Psoas muscle (tissue), 8 donors: Measurements from ENCODE around the gene TMEM128. TPM values are rescaled to one million over a fixed set of nuclear protein-coding genes. Genes with fewer than 3 reads are reported as not detected.

ENCODE experiments used
- ATAC-seq, 4 donors: fragments of 200-7000 bp; cut with Tn5 transposase; one replicate each; pipeline ENCODE4 v1.9.1; 2020; ENCODE audit warnings: moderate library complexity in 3 of 4, mild to moderate bottlenecking in 2 of 4
- DNase-seq, 2 donors: peaks; one replicate each; pipeline ENCODE4 v3.0.0-alpha.2; 2020
- H3K27ac ChIP-seq: fragments of 200-600 bp; one replicate; pipeline ENCODE4 v1.8.0; 2022
- H3K27me3 ChIP-seq, 3 donors: fragments of 200-600 bp in 1 of 3; one replicate each; pipeline versions ENCODE4 v1.6.1 to v1.8.0; 2013 to 2022; ENCODE audit warnings: low read length in 2 of 3, mild to moderate bottlenecking in 2 of 3, moderate library complexity in 1 of 3; ENCODE audit not compliant: insufficient read depth in 3 of 3
- H3K36me3 ChIP-seq, 2 donors: fragments of 200-600 bp in 1 of 2; one replicate each; pipeline versions ENCODE4 v1.6.1 to v1.8.0; 2013 to 2022; ENCODE audit warnings: low read depth in 1 of 2, mild to moderate bottlenecking in 1 of 2, moderate library complexity in 1 of 2; ENCODE audit not compliant: insufficient read depth in 1 of 2
- H3K4me1 ChIP-seq: fragments of 200-600 bp; one replicate; pipeline ENCODE4 v1.8.0; 2022
- H3K4me3 ChIP-seq: fragments of 200-600 bp; one replicate; pipeline ENCODE4 v1.8.0; 2022; ENCODE audit warnings: mild to moderate bottlenecking
- H3K9me3 ChIP-seq: fragments of 200-600 bp; one replicate; pipeline ENCODE4 v1.8.0; 2022
- CTCF ChIP-seq: fragments of 200-600 bp; IDR thresholded peaks from one replicate; pipeline ENCODE4 v1.8.0; 2022; ENCODE audit warnings: antibody characterized with exemption
- WGBS, 3 donors: extraction: QIAGEN DNeasy Blood & Tissue Kit; methylation state at CpG; one replicate each; pipeline versions ENCODE4 v1.1.6 to v1.1.7; 2013; 5-methylcytosine and 5-hydroxymethylcytosine counted together
- intact Hi-C, 2 donors: fragments of 100-400 bp; cut with DNase I; formaldehyde crosslinking; loops; one replicate each; pipeline versions ENCODE4 v1.11.0 to v1.14.2; 2022
- polyA plus RNA-seq, 3 donors: library from polyadenylated mRNA; stranded (reverse); fragments of 200-250 nt; gene quantifications; one replicate each; pipeline ENCODE4 v1.2.3, GENCODE V29; 2013
- total RNA-seq, 4 donors: library from RNA; stranded (reverse); fragmentation: NEBNext Ultra II Directional in 2 of 4; extraction: Animal tissue kit (Norgen Biotek cat#: 25700) in 2 of 4; gene quantifications; one replicate each; pipeline versions ENCODE4 v1.2.1 to v1.2.4, GENCODE V29; 2021 to 2023
- donor health status: healthy with polysubstance abuse.
- donor health status: DM: no; HTN: no; CAD: no; lungs with moderate emphysema.
- donor health status: Bipolar disorder and iron deficiency.
- donor health status: healthy.
- donor health status: DM: yes; HTN: yes; CAD: no.
- donor health status: DM: no; HTN: no; CAD: no.
- donor health status: DM: no; HTN: no; CAD: no.
- donor health status: DM: yes; HTN: yes; CAD: no.

The TMEM128 gene
- total and polyA plus RNA-seq, 7 donors: 5.5 to 7.8 (median 7.0) TPM

GRCh38 chr4:4271912-4272311 is 23.9 kb upstream of the TMEM128 start:
- peaks cover 31 to 87% of the 10 kb centered on the region in 2 donors for H3K36me3 ChIP-seq
- 84 to 90% (median 89%) methylated on average over 10 of the region's 10 CpGs for WGBS, 3 donors

GRCh38 chr4:4270529-4270928 is 22.5 kb upstream of the TMEM128 start:
- no peaks in the 10 kb centered on the region for H3K9me3 ChIP-seq
- H3K4me3 ChIP-seq: no peak overlapping the region
- ATAC-seq (no peak), DNase-seq (no peak)
- no peaks in the 10 kb centered on the region for H3K4me1 ChIP-seq
- peaks cover 28 to 83% of the 10 kb centered on the region in 2 donors for H3K36me3 ChIP-seq
- no peak overlapping the region for H3K27ac ChIP-seq
- TF ChIP-seq CTCF: no peak
- no peaks in the 10 kb centered on the region for H3K27me3 ChIP-seq
- WGBS, 3 donors: 82 to 92% (median 83%) methylated on average over 4 of the region's 4 CpGs
- intact Hi-C loops: no loop called here

More at GRCh38 chr4:4271912-4272311, 23.9 kb upstream of the TMEM128 start:
- intact Hi-C loops: no loop called here
- ATAC-seq: peak in 3 of 4 donors; percentile 51 to 62 (median 57)
- no peak for TF ChIP-seq CTCF
- no peak overlapping the region for H3K4me3 ChIP-seq
- no peaks in the 10 kb centered on the region for H3K9me3 ChIP-seq
- DNase-seq: no peak
- no peaks in the 10 kb centered on the region for H3K4me1 ChIP-seq
- no peak overlapping the region for H3K27ac ChIP-seq
- no peaks in the 10 kb centered on the region for H3K27me3 ChIP-seq

- Histone ChIP-seq H3K27ac (no peak overlapping the region), H3K4me3 (no peak overlapping the region), H3K27me3 (no peaks in the 10 kb centered on the region), H3K36me3 (peaks cover 25 to 76% of the 10 kb centered on the region in 2 donors), H3K9me3 (no peaks in the 10 kb centered on the region), H3K4me1 (no peaks in the 10 kb centered on the region)
- ATAC-seq: no peak
- DNase-seq: no peak
- intact Hi-C loops: no loop called here
- WGBS, 3 donors: 88 to 92% (median 89%) methylated on average over 4 of the region's 4 CpGs
- TF ChIP-seq CTCF: no peak
These were observed 21.8 kb upstream of the TMEM128 start for GRCh38 chr4:4269856-4270255.

- Histone ChIP-seq H3K27ac (no peak overlapping the region), H3K9me3 (no peaks in the 10 kb centered on the region), H3K4me3 (no peak overlapping the region), H3K4me1 (no peaks in the 10 kb centered on the region), H3K27me3 (no peaks in the 10 kb centered on the region), H3K36me3 (peaks cover 20 to 71% of the 10 kb centered on the region in 2 donors)
- no peak for DNase-seq
- intact Hi-C loops: no loop called here
- no peak for ATAC-seq
- no peak for TF ChIP-seq CTCF
- WGBS, 3 donors: 90 to 94% (median 93%) methylated on average over 11 of the region's 11 CpGs
These were observed 21.3 kb upstream of the TMEM128 start for GRCh38 chr4:4269331-4269731.

- no peak for TF ChIP-seq CTCF
- ATAC-seq: no peak
- Histone ChIP-seq H3K27me3 (no peaks in the 10 kb centered on the region), H3K4me1 (no peaks in the 10 kb centered on the region), H3K4me3 (no peak overlapping the region), H3K9me3 (no peaks in the 10 kb centered on the region), H3K36me3 (peaks cover 18 to 65% of the 10 kb centered on the region in 2 donors), H3K27ac (no peak overlapping the region)
- no peak for DNase-seq
- 87 to 100% (median 96%) methylated on average over 1 of the region's 1 CpG for WGBS, 3 donors
- intact Hi-C loops: no loop called here
These were observed 20.8 kb upstream of the TMEM128 start for GRCh38 chr4:4268776-4269175.
